GM12878 (cell line): ENCODE data around the gene EPN3.

Experiments used
- CBX5 ChIP-seq: sonication (generic); IDR thresholded peaks from 2 replicates; pipeline ENCODE4 v1.6.1; 2016; ENCODE audit warnings: low read depth, moderate library complexity, mild to moderate bottlenecking, inconsistent platforms
- CTCF ChIP-seq, 3 experiments: IDR thresholded peaks in 2 of 3; conservative IDR thresholded peaks in 1 of 3; 2 replicates each; pipeline ENCODE4 v1.5.1; 2011; ENCODE audit warnings: low read depth in 3 of 3, low read length in 3 of 3, mild to moderate bottlenecking in 3 of 3, control low read depth in 2 of 3, moderate library complexity in 2 of 3, inconsistent platforms in 1 of 3, mixed read lengths in 1 of 3; ENCODE audit not compliant: control insufficient read depth in 2 of 3, insufficient read depth in 1 of 3; ENCODE audit errors: extremely low read depth in 1 of 3
- EGR1 ChIP-seq, 2 experiments: IDR thresholded peaks; 1 replicate in 1 of 2; 2 replicates in 1 of 2; pipeline ENCODE4 v1.6.1; 2011 to 2012; ENCODE audit warnings: low read depth in 2 of 2, low read length in 2 of 2, borderline replicate concordance in 1 of 2, mild to moderate bottlenecking in 1 of 2, moderate library complexity in 1 of 2
- SMC3 ChIP-seq: IDR thresholded peaks from 2 replicates; pipeline ENCODE4 v1.6.1; 2011; ENCODE audit warnings: low read length, improper control_type of control experiment, borderline replicate concordance
- SP1 ChIP-seq: IDR thresholded peaks from one replicate; pipeline ENCODE4 v1.6.1; 2011; ENCODE audit warnings: low read depth, low read length

- TF ChIP-seq CTCF (IDR thresholded peaks at IDR 0.05 in 2 of 3, conservative IDR thresholded peaks at IDR 0.05 in 1 of 3; ENCODE audit: control insufficient read depth in 2 of 3, extremely low read depth in 1 of 3, insufficient read depth in 1 of 3, low read depth in 3 of 3, low read length in 3 of 3): no peak
- TF ChIP-seq SP1: no peak
- no peak for TF ChIP-seq CBX5
- TF ChIP-seq SMC3: no peak
- no peak for TF ChIP-seq EGR1 (IDR thresholded peaks at IDR 0.05; ENCODE audit: borderline replicate concordance in 1 of 2, low read depth in 2 of 2, low read length in 2 of 2)
These were observed 33.3 kb upstream of the EPN3 start for GRCh38 chr17:50499270-50499669.
